Activated CD4-positive, alpha-beta T cell treated with anti-CD3 and anti-CD28 coated beads for 1 hour (primary cell): ENCODE measurements around the gene FGD3.

ENCODE experiments used
- DNase-seq: peaks from one replicate; pipeline ENCODE4 v3.0.0-alpha.2; 2020

Gene FGD3

GRCh38 chr9:93035106-93035660 is 87.9 kb downstream of the FGD3 start:
- DNase-seq: no peak

- no peak for DNase-seq
These were observed 88.6 kb downstream of the FGD3 start for GRCh38 chr9:93035821-93036351.

- DNase-seq: no peak
These were observed 89.7 kb downstream of the FGD3 start for GRCh38 chr9:93036887-93037475.

GRCh38 chr9:93037476-93037971 is 90.2 kb downstream of the FGD3 start:
- DNase-seq: no peak

- DNase-seq: no peak
These were observed 91.6 kb downstream of the FGD3 start for GRCh38 chr9:93038918-93039317.

- DNase-seq: no peak
These were observed 92.1 kb downstream of the FGD3 start for GRCh38 chr9:93039456-93039855.

GRCh38 chr9:93039976-93040375 is 92.7 kb downstream of the FGD3 start:
- DNase-seq: no peak

DNA sequence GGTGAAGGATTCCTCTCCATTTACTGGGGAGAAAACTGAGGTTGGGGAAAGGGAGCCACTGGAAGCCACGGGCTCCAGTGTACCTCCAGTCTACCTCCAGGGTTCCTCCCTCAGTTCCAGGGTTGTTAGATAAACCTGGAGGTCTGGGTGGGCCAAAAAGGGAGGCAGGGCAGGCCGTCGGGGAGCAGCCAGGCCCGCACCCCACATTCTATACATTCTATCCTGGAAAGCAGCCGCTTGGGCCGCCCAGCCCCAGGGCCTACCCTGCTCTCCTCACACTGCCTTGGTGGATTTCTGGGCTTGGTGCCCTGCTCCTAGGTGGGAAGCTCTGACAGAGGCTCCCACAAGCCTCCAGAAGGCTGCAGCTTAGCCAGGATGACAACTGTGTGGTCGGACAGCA is 93.1 kb downstream of the FGD3 start:
- DNase-seq: no peak

DNA sequence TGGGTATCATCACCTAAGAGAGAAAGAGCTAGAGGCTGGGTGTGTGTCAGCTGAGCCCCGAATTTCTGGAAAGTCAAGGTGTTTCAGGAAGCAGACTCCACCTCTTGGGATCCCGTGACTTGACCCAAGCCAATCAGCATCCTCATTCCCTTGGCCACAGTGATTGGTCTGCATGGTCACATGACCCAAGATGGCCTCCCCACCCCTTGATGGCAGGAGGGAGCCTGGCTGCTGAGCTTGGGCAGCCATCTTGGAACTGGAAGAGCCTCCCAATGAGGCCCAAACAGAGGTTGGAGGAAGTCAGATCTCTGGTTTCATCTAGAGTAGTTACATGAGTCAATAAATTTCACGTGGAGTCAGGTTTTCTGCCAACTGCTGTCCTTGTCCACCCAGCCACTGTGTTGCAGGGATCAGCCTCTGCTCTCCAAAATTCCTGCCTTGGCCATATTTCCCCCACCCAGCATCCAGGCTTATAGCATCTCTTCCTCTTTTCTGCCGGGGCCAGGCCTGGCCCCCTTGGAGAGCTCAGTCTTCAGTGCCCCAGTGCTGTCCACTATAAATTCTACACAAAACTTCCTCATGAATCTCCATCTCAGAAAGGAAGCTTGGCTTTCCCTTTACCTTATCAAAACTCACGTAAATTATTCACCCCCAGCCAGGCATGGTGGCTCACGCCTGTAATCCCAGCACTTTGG is 93.9 kb downstream of the FGD3 start:
- DNase-seq: no peak

DNA sequence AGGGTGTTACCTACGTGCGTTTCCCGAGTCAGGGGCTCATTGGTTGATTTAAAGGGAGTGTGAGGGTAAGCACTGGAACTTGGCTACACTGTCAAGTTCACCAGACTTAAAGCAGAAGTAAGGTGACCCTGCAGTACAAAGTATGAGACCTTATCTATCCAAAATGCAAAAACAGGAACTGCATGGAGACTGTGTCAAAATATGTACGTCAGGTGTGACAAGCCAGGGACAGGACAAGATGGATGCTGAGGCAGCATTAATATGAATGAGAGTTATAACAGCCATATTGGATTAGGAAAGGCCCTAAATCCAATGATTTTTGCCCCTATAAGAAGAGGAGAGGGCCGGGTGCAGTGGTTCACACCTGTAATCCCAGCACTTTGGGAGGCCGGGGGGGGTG is 95.8 kb downstream of the FGD3 start:
- no peak for DNase-seq

DNA sequence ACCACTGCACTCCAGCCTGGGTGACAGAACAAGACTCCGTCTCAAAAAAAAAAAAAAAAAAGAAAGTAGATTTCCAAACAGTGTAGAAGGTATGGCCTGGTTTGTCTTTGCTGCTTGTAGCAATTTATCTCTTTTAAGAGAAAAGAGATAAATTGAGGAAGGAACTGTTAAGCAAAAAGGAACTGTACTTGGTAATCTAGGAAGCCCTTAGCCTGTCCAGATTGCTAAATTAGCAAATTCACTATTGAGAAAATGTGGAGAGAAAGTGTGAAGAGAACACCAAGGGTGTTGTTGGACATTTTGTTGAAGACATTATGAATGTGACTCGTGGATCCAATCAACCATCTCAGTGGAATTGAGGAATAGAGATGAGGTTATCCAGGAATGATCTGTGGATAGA is 98.2 kb downstream of the FGD3 start:
- no peak for DNase-seq

DNA sequence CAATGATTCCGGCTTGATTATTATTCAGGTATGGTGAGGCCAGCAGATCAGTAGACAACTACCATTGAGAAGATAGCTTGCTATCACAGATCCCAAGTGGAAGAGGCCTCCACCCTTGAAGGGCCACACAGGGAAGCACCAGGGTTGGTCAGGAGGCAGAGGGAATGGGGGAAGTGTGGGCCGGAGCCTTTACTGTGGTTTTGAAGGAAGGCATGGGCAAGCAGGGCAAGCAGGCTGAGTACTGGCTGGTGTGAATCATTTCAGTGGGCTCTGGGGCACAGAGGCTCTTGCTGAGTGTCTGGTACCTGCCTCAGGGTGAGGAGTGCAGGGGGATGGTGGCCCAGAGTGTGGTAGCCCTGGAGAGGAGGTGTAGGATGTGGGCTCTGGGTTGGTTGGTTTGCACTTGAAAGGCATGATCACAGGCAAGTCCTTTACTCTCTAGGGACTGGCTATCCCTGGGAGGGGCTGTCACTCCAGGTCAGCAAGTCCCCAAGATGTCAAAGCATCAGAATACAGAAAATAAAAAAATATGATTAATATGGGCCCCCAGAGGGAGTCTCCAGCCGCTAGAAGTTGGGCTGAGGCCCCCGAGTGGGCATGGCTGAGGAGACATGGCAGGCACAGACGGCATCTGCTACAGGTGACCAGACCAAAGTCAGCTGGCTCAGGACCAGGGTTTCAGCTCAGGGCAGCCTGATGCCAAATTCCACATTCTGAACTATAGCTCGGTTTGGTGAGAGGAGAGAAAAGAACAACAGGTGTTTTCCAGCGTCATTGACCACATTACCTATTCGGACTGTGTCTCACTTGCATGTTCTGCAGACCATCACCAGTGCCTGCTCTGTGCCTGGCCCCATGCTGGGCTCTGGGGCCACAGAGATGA is 101.5 kb downstream of the FGD3 start:
- DNase-seq: no peak

DNA sequence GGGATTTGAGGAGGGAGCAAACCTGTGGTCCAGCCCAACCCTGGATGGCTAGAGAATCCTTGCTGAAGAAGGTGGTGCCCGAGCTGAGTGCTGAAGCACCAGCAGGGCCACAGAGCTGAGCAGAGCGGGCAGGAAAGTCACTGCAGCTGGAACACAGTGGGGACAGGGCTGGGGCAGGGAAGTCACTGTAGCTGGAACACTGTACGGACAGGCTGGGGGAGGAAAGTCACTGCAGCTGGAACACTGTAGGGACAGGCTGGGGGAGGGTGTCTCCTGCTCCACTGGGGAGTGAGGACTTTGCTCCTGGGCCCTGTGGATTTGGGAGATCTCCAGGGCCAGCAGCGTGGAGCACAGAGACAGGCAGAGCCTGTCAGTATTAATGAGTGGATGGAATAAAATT is 102.2 kb downstream of the FGD3 start:
- DNase-seq: no peak

DNA sequence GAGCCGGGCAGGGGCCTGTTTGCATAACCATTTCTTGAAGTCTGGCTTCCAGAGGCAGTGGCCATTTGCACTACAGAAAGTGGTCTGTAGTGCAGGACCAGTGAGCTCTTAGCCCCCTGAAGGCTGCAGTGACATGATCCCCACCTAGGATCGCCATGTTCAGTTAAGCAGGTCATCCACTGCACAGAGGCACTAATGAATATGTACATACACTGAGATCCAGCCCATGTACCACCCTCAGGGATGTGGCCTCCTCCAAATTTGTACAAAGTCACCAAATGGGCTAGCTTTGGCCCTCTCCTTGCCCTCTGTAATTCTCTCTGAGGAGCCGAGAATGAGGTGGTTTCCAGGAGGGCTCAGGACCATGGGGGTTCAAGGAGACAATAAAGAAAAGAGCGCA is 102.9 kb downstream of the FGD3 start:
- no peak for DNase-seq

- DNase-seq: no peak
These were observed 104.4 kb downstream of the FGD3 start for GRCh38 chr9:93051680-93052089.

DNA sequence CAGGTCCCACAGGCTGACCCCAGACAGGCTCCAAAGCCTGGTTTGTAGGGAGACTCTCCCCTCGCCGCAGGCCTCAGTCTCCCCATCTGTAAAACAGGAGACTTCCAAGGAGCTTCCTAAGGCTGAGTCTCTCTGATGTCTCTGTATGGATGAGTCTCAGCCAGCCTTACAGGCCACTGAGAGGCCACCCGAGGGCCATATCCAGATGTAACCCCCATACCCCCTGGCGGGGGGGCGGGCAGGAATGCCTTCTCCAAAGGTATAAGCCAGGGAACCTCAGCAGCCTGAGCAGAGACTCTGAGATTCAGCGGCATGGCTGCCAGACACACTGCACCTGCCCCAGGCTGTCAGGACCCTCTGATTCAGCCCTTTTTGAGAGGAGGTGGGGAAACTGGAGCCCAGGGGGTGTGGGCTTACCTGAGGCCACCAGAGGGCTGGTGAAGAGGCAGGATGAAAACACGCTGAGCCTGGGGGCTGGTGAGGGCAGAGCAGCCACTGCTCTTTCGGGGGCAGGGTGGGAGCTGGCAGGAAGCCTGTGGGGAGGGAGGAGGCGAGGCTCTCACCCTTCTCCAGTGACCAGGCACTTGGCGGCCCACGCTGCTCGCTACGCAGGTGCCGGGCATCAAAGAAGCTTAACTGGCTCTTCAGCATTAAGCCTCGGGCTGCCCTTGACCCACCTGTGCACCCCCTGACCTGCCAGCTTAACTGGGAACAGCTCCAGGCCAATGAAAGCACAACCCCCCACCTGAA is 105.6 kb downstream of the FGD3 start:
- no peak for DNase-seq

- no peak for DNase-seq
These were observed 106.5 kb downstream of the FGD3 start for GRCh38 chr9:93053781-93054331.

- DNase-seq: no peak
These were observed 107.7 kb downstream of the FGD3 start for GRCh38 chr9:93054758-93055704.

DNA sequence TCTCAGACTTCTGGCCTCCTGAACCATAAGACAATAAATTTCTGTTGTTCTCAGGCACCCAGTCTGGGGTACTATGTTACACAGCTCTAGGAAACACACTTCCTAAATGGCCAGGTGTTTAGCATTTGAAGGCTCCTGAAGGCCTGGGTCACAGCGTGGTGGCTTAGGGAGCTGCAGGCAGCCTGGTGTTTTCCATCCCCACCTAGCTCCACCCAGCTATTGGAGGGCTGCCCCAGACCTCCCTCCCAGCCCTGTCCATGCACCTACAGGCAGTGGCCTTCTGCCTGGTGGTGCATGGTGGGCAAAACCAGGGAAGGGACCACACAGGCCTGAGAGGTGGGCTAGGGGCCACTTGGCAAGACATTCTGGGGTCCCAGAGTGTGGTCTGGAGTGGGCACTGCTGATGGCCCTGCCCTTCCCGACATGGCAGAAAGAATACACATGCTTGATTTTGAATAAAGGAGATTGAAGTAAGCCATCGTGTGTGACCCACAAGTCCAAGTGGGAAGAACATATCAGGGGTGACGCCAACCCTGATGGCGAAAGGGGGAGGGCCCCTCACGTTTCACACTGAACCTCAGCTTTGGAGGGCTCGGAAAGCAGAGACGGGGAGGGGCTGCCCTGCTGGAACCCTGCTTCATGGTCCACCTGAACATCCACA is 109.8 kb downstream of the FGD3 start:
- no peak for DNase-seq

DNA sequence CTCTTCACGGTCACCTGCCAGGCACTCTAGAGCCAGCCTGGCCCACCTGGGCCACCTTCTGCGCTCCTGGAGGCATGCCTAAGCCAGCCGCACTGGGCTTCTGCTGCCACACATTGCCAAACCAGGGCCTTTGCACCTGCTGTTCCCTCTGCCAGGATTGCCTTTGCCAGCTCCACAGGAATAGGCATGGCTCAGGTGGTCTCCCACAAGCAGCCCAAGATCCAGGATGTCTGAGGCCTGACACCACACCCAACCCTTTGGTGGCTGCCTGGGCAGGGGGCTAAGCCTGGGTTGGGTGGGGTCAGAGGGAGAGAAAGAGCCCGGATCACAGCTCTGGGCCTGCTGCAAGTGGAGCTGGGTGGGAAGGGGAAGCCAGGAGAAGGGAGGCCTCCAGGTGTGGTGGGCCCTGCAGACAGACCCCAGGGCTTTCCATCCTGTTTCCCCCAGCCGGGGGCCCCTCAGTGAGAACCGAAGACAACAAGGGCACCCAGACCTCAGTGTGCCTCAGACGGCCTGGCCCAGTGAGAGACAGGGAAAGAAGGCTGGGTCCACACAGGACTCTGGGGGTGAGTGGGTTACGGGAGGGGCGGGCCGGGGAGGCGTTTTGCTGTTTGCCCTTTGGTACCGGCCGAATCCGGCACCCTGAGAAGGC is 110.5 kb downstream of the FGD3 start:
- DNase-seq: no peak
